H1 (cell line): ENCODE results near the gene HTR3A. TPM values are rescaled to one million over a fixed set of nuclear protein-coding genes. Genes with fewer than 3 reads are reported as not detected.

Experiments used
- CTCF ChIA-PET: fragments of 300-600 bp; sonication (Branson Sonifier 250); formaldehyde crosslinking; loops from one replicate; lab custom pipeline; 2021; ENCODE audit not compliant: partially characterized antibody; lab: Charles Lee
- POLR2A ChIA-PET: fragments of 300-600 bp; sonication (Branson Sonifier 250); formaldehyde crosslinking; loops from one replicate; lab custom pipeline; 2021; ENCODE audit warnings: inconsistent platforms; ENCODE audit not compliant: partially characterized antibody; lab: Charles Lee
- DNase-seq, 2 experiments: peaks; one replicate each; pipeline versions ENCODE4 v3.0.0 to v3.0.0-alpha.2; 2010 to 2022; ENCODE audit warnings: low spot score in 2 of 2, low read depth in 1 of 2, mixed read lengths in 1 of 2
- FAIRE-seq: peaks from 2 replicates; lab custom pipeline; 2011; peaks lifted over from hg19 to GRCh38; lab: Jason Lieb, UNC
- H2AFZ ChIP-seq: 2 replicates; pipeline ENCODE4 v1.8.1; 2012; ENCODE audit warnings: low read length, inconsistent platforms
- H2AK5ac ChIP-seq: 2 replicates; pipeline ENCODE4 v1.6.1; 2013; ENCODE audit warnings: low read depth, low read length
- H2BK120ac ChIP-seq: replicated peaks from 2 replicates; pipeline ENCODE3; 2013; ENCODE audit warnings: low read depth, low read length, inconsistent platforms
- H2BK12ac ChIP-seq: 2 replicates; pipeline ENCODE4 v1.6.1; 2013; ENCODE audit warnings: low read depth, low read length
- H2BK15ac ChIP-seq: 2 replicates; pipeline ENCODE4 v1.6.1; 2013; ENCODE audit warnings: low read length
- H2BK20ac ChIP-seq: 2 replicates; pipeline ENCODE4 v1.6.1; 2013; ENCODE audit warnings: low read length
- H2BK5ac ChIP-seq: 2 replicates; pipeline ENCODE4 v1.6.1; 2013; ENCODE audit warnings: low read depth, low read length
- H3K14ac ChIP-seq: 2 replicates; pipeline ENCODE4 v1.6.1; 2013; ENCODE audit warnings: inconsistent platforms; ENCODE audit not compliant: insufficient read length
- H3K18ac ChIP-seq: 2 replicates; pipeline ENCODE4 v1.6.1; 2013; ENCODE audit warnings: low read length; ENCODE audit errors: extremely low read depth
- H3K23ac ChIP-seq: 2 replicates; pipeline ENCODE4 v1.6.1; 2013; ENCODE audit warnings: inconsistent platforms; ENCODE audit not compliant: insufficient read length
- H3K23me2 ChIP-seq: 2 replicates; pipeline ENCODE4 v1.6.1; 2013; ENCODE audit warnings: low read depth, low read length
- H3K27ac ChIP-seq: 2 replicates; pipeline ENCODE4 v1.6.1; 2011; ENCODE audit warnings: low read depth, low read length, inconsistent platforms
- H3K27me3 ChIP-seq, 4 experiments: replicated peaks in 1 of 4; 1 replicate in 1 of 4; 2 replicates in 3 of 4; pipeline versions ENCODE4 v1.6.1 to v1.8.1; 2011 to 2013; ENCODE audit warnings: low read length in 3 of 4, mild to moderate bottlenecking in 3 of 4, inconsistent platforms in 2 of 4, mixed read lengths in 2 of 4, moderate library complexity in 1 of 4; ENCODE audit not compliant: control insufficient read depth in 3 of 4, insufficient read depth in 3 of 4; ENCODE audit errors: extremely low read depth in 1 of 4
- H3K36me3 ChIP-seq, 4 experiments: 2 replicates each; pipeline versions ENCODE4 v1.6.1 to v1.8.1; 2011 to 2013; ENCODE audit warnings: mild to moderate bottlenecking in 4 of 4, low read length in 3 of 4, moderate library complexity in 2 of 4, control low read depth in 1 of 4, inconsistent platforms in 1 of 4; ENCODE audit not compliant: insufficient read depth in 4 of 4, control insufficient read depth in 2 of 4
- H3K4ac ChIP-seq: replicated peaks from 2 replicates; pipeline ENCODE3; 2013; ENCODE audit warnings: low read length, low read depth, mixed read lengths, inconsistent platforms; ENCODE audit not compliant: insufficient read length
- H3K4me1 ChIP-seq, 4 experiments: replicated peaks in 1 of 4; 1 replicate in 1 of 4; 2 replicates in 3 of 4; pipeline versions ENCODE4 v1.6.1 to v1.8.1; 2011 to 2013; ENCODE audit warnings: low read length in 3 of 4, inconsistent platforms in 2 of 4, mixed read lengths in 1 of 4; ENCODE audit not compliant: insufficient read depth in 4 of 4, control insufficient read depth in 3 of 4
- H3K4me2 ChIP-seq, 2 experiments: 2 replicates each; pipeline versions ENCODE4 v1.6.1 to v1.8.1; 2011 to 2013; ENCODE audit warnings: low read depth in 2 of 2, low read length in 2 of 2, control low read depth in 1 of 2, inconsistent platforms in 1 of 2, mild to moderate bottlenecking in 1 of 2; ENCODE audit not compliant: insufficient read depth in 1 of 2
- H3K4me3 ChIP-seq, 4 experiments: fragments of 200-600, 300-600 bp in 1 of 4; sonication (generic), shearing (Covaris generic), sonication (Bioruptor Twin) in 1 of 4; 2 replicates each; pipeline versions ENCODE4 v1.5.1 to v1.8.1; 2011 to 2016; ENCODE audit warnings: low read length in 4 of 4, low read depth in 3 of 4, control low read depth in 2 of 4, inconsistent platforms in 2 of 4, mild to moderate bottlenecking in 2 of 4, mixed read lengths in 1 of 4, moderate library complexity in 1 of 4; ENCODE audit not compliant: insufficient read depth in 2 of 4; ENCODE audit errors: extremely low read depth in 1 of 4
- H3K56ac ChIP-seq: replicated peaks from 2 replicates; pipeline ENCODE3; 2013; ENCODE audit warnings: low read depth, mild to moderate bottlenecking, mixed read lengths, low read length, inconsistent platforms; ENCODE audit not compliant: insufficient read length
- H3K79me1 ChIP-seq: 2 replicates; pipeline ENCODE4 v1.6.1; 2013; ENCODE audit warnings: low read depth, low read length, control low read depth
- H3K79me2 ChIP-seq, 2 experiments: 2 replicates each; pipeline versions ENCODE4 v1.6.1 to v1.8.1; 2012 to 2013; ENCODE audit warnings: low read length in 2 of 2, mild to moderate bottlenecking in 2 of 2, inconsistent platforms in 1 of 2; ENCODE audit not compliant: insufficient read depth in 2 of 2, control insufficient read depth in 1 of 2
- H3K9ac ChIP-seq, 4 experiments: replicated peaks in 1 of 4; 1 replicate in 1 of 4; 2 replicates in 3 of 4; pipeline versions ENCODE4 v1.6.1 to v1.8.1; 2011 to 2013; ENCODE audit warnings: low read depth in 3 of 4, low read length in 3 of 4, control low read depth in 2 of 4, mild to moderate bottlenecking in 2 of 4, moderate library complexity in 2 of 4, inconsistent platforms in 1 of 4; ENCODE audit errors: extremely low read depth in 1 of 4
- H3K9me3 ChIP-seq, 2 experiments: 2 replicates each; pipeline versions ENCODE4 v1.6.1 to v1.8.1; 2012 to 2013; ENCODE audit warnings: mild to moderate bottlenecking in 2 of 2, moderate library complexity in 2 of 2, control low read depth in 1 of 2, inconsistent platforms in 1 of 2, low read depth in 1 of 2, low read length in 1 of 2, mixed read lengths in 1 of 2; ENCODE audit not compliant: insufficient read depth in 2 of 2
- H4K20me1 ChIP-seq, 2 experiments: replicated peaks in 1 of 2; 2 replicates each; pipeline versions ENCODE3 to v1.8.1; 2011 to 2013; ENCODE audit warnings: inconsistent platforms in 2 of 2, low read length in 2 of 2, mild to moderate bottlenecking in 1 of 2; ENCODE audit not compliant: insufficient read depth in 2 of 2, control insufficient read depth in 1 of 2
- H4K5ac ChIP-seq: 2 replicates; pipeline ENCODE4 v1.6.1; 2013; ENCODE audit warnings: low read length, low read depth, mixed read lengths, inconsistent platforms; ENCODE audit not compliant: insufficient read length
- H4K8ac ChIP-seq: 2 replicates; pipeline ENCODE4 v1.8.0; 2013; ENCODE audit warnings: mild to moderate bottlenecking, moderate library complexity, low read length, inconsistent platforms; ENCODE audit not compliant: insufficient read depth; ENCODE audit errors: extremely low read depth
- H4K91ac ChIP-seq: replicated peaks from 2 replicates; pipeline ENCODE3; 2013; ENCODE audit warnings: low read length, mixed read lengths, inconsistent platforms; ENCODE audit not compliant: insufficient read length
- BACH1 ChIP-seq: IDR thresholded peaks from 2 replicates; pipeline ENCODE4 v1.6.1; 2012; ENCODE audit warnings: low read length, improper control_type of control experiment
- BCL11A ChIP-seq, 2 experiments: IDR thresholded peaks; one replicate each; pipeline ENCODE4 v1.6.1; 2011; ENCODE audit warnings: low read depth in 2 of 2, low read length in 2 of 2, mild to moderate bottlenecking in 2 of 2
- BRCA1 ChIP-seq: IDR thresholded peaks from 2 replicates; pipeline ENCODE4 v1.6.1; 2012; ENCODE audit warnings: low read depth, low read length, improper control_type of control experiment
- EGR1 ChIP-seq: IDR thresholded peaks from 2 replicates; pipeline ENCODE4 v1.6.1; 2011; ENCODE audit warnings: low read depth, low read length, borderline replicate concordance
- HDAC6 ChIP-seq: IDR thresholded peaks from one replicate; pipeline ENCODE4 v1.7.1; 2012; ENCODE audit warnings: low read depth, mild to moderate bottlenecking, inconsistent platforms, low read length, moderate library complexity
- KDM4A ChIP-seq: IDR thresholded peaks from one replicate; pipeline ENCODE4 v1.7.1; 2012; ENCODE audit warnings: low read depth, mild to moderate bottlenecking, moderate library complexity, low read length, inconsistent platforms; ENCODE audit not compliant: severe bottlenecking
- KDM5A ChIP-seq: fragments of 200-600 bp; IDR thresholded peaks from 2 replicates; pipeline ENCODE4 v1.7.1; 2012; ENCODE audit warnings: mild to moderate bottlenecking, low read length, inconsistent platforms, mixed read lengths
- MAFK ChIP-seq: IDR thresholded peaks from 2 replicates; pipeline ENCODE4 v1.6.1; 2012; ENCODE audit warnings: low read depth, mild to moderate bottlenecking, improper control_type of control experiment, low read length
- PHF8 ChIP-seq: fragments of 200-600 bp; sonication (generic); conservative IDR thresholded peaks from 2 replicates; pipeline ENCODE4 v1.7.1; 2012; ENCODE audit warnings: low read depth, mild to moderate bottlenecking, inconsistent platforms, low read length, moderate library complexity
- POLR2AphosphoS5 ChIP-seq: IDR thresholded peaks from 2 replicates; pipeline ENCODE4 v1.6.1; 2011; ENCODE audit warnings: low read depth, low read length
- RXRA ChIP-seq: IDR thresholded peaks from 2 replicates; pipeline ENCODE4 v1.6.1; 2011; ENCODE audit warnings: low read depth, mild to moderate bottlenecking, low read length, moderate library complexity; ENCODE audit not compliant: insufficient read depth
- SAP30 ChIP-seq: fragments of 300-600 bp; sonication (generic); IDR thresholded peaks from 2 replicates; pipeline ENCODE4 v1.7.1; 2012; ENCODE audit warnings: low read length, moderate library complexity, mild to moderate bottlenecking, inconsistent platforms; ENCODE audit not compliant: insufficient read depth, insufficient replicate concordance
- SP1 ChIP-seq: IDR thresholded peaks from 2 replicates; pipeline ENCODE4 v1.6.1; 2011; ENCODE audit warnings: low read depth, low read length
- SP4 ChIP-seq: IDR thresholded peaks from 2 replicates; pipeline ENCODE4 v1.6.1; 2012; ENCODE audit warnings: low read length, inconsistent platforms
- WGBS, 2 experiments: shearing (Covaris generic) in 1 of 2; methylation state at CpG; one replicate each; pipeline versions ENCODE4 v1.1.6 to v1.1.7; 2013 to 2015; ENCODE audit warnings: low lambda C conversion rate in 2 of 2, mixed read lengths in 2 of 2, inconsistent platforms in 1 of 2, low coverage in 1 of 2, missing lambda C conversion rate in 1 of 2; ENCODE audit not compliant: insufficient replicate concordance in 2 of 2, insufficient coverage in 1 of 2, insufficient read length in 1 of 2; ENCODE audit errors: extremely low coverage in 1 of 2, missing lambda C conversion rate in 1 of 2; 5-methylcytosine and 5-hydroxymethylcytosine counted together
- polyA plus RNA-seq, 7 experiments: library from polyadenylated mRNA; depleted of rRNA in 3 of 7; stranded (reverse) in 5 of 7; unstranded in 2 of 7; fragments of >200 nt in 5 of 7; fragments of 200-250 nt in 2 of 7; gene quantifications; 1 replicate in 5 of 7; 2 replicates in 1 of 7; 4 replicates in 1 of 7; pipeline versions ENCODE4 v1.2.1 to v1.2.3, GENCODE V29; 2011 to 2013; ENCODE audit warnings: missing spikeins in 2 of 7, mixed read lengths in 2 of 7
- total RNA-seq: library from RNA; stranded (reverse); fragmentation: NEBNext Ultra II Directional; extraction: Animal tissue kit (Norgen Biotek cat#: 25700); gene quantifications from 2 replicates; pipeline ENCODE4 v1.2.1, GENCODE V29; 2021

Gene HTR3A
- total and polyA plus RNA-seq, 2 of the 8 experiments (the other 6 are each of a cell fraction or from before 2014, with no cell fraction given) = 7.5 to 8.9 TPM

DNA sequence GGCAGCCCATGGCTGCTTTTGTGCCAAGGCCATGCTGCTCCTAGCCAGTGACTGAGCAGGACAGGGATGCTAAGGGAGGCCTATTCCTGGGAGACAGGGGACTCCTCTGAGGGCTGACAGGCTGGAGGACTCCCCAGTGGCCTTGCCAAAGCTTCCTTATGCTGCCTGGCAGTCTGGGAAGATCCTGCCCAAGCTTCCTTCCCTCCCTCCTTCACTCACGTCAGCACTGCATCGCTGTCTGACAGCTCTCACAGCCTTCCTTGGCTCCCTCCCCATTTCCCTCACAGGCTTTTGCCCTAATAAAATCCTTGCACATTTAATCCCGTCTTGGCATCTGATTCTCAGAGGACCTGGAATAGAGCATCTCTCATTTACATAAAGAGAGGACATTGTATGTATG is 26.5 kb downstream of the HTR3A start:
- no peak overlapping the region for H2BK12ac ChIP-seq
- no peak overlapping the region for H2BK120ac ChIP-seq
- WGBS, 2 experiments = 90% methylated on average over 3 of the region's 3 CpGs; no CpG with 5 or more reads in 1 of the 2 experiments
- no peaks in the 10 kb centered on the region for H3K23me2 ChIP-seq
- no peak overlapping the region for H3K4me3 ChIP-seq
- H3K4me1 ChIP-seq = peaks cover 0 to 5% (median 1%) of the 10 kb centered on the region in 4 experiments; a peak in 5 of 7 replicates
- H3K4me2 ChIP-seq = no peak overlapping the region
- H3K9me3 ChIP-seq = no peaks in the 10 kb centered on the region
- H2BK5ac ChIP-seq = no peak overlapping the region
- H2BK20ac ChIP-seq = no peak overlapping the region
- DNase-seq (no peak), FAIRE-seq (no peak)
- no peak overlapping the region for H4K5ac ChIP-seq
- H4K91ac ChIP-seq = no peak overlapping the region
- no peak overlapping the region for H3K23ac ChIP-seq
- H4K8ac ChIP-seq = peak overlapping the region; percentile 31; the same call in 1 of the 2 replicates
- no peak overlapping the region for H3K18ac ChIP-seq
- ChIA-PET CTCF (interaction anchor here (0.6 to 16.8 kb wide), 14 partner anchors 8 to 280 kb away, joined by 3 to 280 read pairs (median 4); no protein-coding TSS in a partner anchor), POLR2A (no interaction called here)
- H2BK15ac ChIP-seq = no peak overlapping the region
- no peak overlapping the region for H2AK5ac ChIP-seq
- H2AFZ ChIP-seq = no peak overlapping the region
- no peaks in the 10 kb centered on the region for H3K27me3 ChIP-seq
- no peak overlapping the region for H3K9ac ChIP-seq
- no peak overlapping the region for H3K4ac ChIP-seq
- no peak for TF ChIP-seq BACH1
- TF ChIP-seq KDM5A = no peak
- no peak for TF ChIP-seq RXRA
- TF ChIP-seq BRCA1 = no peak
- TF ChIP-seq EGR1 = no peak
- no peak for TF ChIP-seq BCL11A (IDR thresholded peaks at IDR 0.05; ENCODE audit: low read depth in 2 of 2, low read length in 2 of 2)
- no peak for TF ChIP-seq SP1
- TF ChIP-seq SP4 = no peak
- no peak for TF ChIP-seq PHF8
- TF ChIP-seq POLR2AphosphoS5 = no peak
- TF ChIP-seq SAP30 = no peak
- no peak for TF ChIP-seq KDM4A
- no peak for TF ChIP-seq HDAC6
- no peak for TF ChIP-seq MAFK
- no peaks in the 10 kb centered on the region for H4K20me1 ChIP-seq
- H3K14ac ChIP-seq = no peak overlapping the region
- no peaks in the 10 kb centered on the region for H3K79me1 ChIP-seq
- H3K36me3 ChIP-seq = no peaks in the 10 kb centered on the region
- no peak overlapping the region for H3K56ac ChIP-seq
- no peaks in the 10 kb centered on the region for H3K79me2 ChIP-seq
- H3K27ac ChIP-seq = no peak overlapping the region
